Measurements from ENCODE around the gene CCDC83.
"Not testable (repeated sequence)": the region's sequence is repeated elsewhere in the genome, so short reads cannot be mapped to it uniquely, and the experiment has no call there.

CCDC83 gene

DNA sequence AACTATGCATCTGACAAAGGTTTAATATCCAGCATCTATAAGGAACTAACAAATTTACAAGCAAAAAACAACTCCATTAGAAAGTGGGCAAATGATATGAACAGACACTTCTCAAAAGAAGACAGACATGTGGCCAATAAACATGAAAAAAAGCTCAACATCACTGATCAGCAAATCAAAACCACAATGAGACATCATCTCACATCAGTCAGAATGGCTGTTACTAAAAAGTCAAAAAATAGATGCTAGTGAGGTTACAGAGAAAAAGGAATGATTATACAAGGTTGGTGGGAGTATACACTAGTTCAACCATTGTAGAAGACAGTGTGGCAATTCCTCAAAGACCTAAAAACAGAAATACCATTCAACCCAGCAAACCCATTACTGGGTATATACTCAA lies 14.3 kb upstream of the CCDC83 start:
- not testable (repeated sequence) for DNase-seq

GRCh38 chr11:85843929-85844328 lies 11.3 kb upstream of the CCDC83 start:
- no peak for DNase-seq

GRCh38 chr11:85844439-85845123 lies 10.6 kb upstream of the CCDC83 start:
- DNase-seq = no peak

- DNase-seq = no peak
These were observed 10.0 kb upstream of the CCDC83 start for GRCh38 chr11:85845124-85845631.

DNA sequence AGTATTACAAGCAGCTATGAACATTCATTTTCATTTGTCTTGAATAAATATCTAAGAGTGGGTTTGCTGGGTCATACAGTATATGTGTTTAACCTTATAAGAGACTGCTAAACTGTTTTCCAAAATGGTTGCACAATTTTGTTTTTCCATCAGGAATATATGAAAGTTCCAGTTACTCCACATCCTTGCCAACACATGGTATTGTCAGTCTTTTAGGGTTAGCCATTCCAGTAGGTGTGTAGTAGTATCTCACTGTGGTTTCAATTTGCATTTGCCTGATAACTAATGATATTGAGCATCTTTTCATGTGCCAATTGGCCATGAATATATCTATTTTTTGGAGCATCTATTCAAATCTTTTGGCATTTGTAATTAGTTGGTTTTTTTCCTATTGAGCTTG lies 7.7 kb upstream of the CCDC83 start:
- no peak for DNase-seq

DNA sequence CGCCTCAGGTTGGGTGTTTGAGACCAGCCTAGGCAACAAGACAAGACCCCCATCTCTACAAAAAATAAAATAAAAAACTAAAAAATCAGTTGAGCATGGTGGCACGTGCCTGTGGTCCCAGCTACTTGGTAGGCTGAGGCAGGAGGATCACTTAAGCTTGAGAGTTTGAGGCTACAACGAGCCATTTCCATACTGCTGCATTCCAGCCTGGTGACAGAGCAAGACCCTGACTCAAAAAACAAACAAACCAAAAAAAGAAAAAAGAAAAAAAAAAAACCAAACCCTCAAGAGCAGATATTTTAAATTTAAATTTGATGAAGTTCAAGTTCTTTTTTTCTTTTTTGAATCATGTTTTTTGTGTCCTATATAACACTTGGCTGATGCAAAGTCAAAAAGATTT lies 7.2 kb upstream of the CCDC83 start:
- no peak for DNase-seq

DNA sequence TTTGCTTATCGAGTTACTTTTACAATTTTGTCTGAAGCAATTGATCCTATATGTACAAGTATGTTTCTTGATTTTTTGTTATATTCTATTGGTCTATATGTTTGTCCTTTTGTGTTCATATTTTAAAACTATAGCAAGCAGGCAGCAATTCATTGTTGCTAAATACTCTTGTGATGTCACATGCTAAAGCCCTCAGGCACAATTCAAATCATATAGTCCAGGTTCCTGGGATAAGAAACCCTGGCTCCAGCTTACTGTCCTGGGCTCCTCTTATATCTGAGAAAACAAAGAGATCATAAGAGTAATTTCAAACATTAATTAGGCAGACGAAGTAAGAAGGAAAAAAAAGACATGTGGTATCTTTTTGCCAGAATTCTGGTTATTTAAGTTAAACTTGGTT lies 6.6 kb upstream of the CCDC83 start:
- no peak for DNase-seq

DNA sequence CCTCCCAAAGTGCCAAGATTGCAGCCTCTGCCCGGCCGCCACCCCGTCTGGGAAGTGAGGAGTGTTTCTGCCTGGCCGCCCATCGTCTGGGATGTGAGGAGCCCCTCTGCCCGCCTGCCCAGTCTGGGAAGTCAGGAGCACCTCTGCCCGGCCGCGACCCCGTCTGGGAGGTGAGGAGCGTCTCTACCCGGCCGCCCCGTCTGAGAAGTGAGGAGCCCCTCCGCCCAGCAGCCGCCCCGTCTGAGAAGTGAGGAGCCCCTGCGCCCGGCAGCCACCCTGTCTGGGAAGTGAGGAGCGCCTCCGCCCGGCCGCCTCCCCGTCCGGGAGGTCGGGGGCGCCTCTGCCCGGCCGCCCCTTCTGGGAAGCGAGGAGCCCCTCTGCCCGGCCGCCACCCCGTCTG lies 2.4 kb upstream of the CCDC83 start:
- not testable (repeated sequence) for DNase-seq

DNA sequence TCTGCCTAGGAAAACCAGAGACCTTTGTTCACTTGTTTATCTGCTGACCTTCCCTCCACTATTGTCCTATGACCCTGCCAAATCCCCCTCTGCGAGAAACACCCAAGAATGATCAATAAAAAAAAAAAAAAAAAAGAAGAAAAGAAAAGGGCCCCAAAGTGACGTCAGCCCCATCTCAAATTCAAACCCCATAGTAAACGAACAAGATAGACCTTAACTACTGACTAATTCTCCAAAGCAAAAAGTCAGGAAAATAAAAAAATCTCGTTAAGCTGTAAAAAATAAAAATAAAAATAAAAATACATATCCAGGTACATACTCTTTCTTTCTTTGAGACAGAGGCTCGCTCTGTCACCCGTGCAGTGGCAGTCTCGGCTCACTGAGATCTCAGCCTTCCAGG lies 1.6 kb upstream of the CCDC83 start:
- not testable (repeated sequence) for DNase-seq

DNA sequence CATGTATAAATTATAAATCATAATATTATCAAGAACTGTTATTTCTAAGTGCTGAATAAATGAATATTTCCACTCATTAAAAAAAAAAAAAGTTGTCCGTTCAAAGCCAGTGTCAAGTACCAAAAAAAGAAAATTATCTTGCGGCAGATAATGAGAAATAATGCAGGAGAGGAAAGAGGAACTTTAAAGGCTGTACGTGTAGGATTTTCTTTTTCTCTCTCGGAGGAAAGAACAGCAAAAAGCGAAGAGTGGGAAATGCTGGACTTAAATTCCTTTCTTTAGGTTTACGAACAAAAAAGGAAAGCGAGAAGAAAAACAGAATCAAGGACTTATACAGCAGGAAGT lies 999 bp upstream of the CCDC83 start:
- no peak for DNase-seq

- DNase-seq = peak; percentile 87 to 93
These were observed 434 bp upstream of the CCDC83 start for GRCh38 chr11:85854557-85855340.

GRCh38 chr11:85857098-85857497 lies 1.9 kb downstream of the CCDC83 start:
- no peak for DNase-seq

GRCh38 chr11:85859541-85859940 lies 4.4 kb downstream of the CCDC83 start:
- not testable (repeated sequence) for DNase-seq

DNA sequence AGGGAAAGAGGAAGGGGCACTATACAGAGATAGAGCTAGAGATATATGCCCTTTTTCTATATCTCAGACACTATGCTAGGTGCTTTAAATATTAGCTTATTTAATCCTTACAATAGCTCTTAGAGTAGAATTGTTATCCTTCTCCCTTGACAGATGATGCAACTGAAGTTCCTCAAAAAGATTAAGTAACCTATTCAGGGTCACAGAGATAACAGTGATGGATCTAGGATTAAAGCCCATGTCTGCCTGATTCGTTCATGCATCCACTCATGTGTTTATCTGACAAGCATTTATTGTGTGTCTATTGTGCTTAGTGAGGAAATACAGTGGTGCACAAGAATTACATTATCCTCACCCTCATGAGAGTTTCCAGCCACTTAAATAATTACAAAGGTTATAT lies 8.7 kb downstream of the CCDC83 start:
- no peak for DNase-seq

DNA sequence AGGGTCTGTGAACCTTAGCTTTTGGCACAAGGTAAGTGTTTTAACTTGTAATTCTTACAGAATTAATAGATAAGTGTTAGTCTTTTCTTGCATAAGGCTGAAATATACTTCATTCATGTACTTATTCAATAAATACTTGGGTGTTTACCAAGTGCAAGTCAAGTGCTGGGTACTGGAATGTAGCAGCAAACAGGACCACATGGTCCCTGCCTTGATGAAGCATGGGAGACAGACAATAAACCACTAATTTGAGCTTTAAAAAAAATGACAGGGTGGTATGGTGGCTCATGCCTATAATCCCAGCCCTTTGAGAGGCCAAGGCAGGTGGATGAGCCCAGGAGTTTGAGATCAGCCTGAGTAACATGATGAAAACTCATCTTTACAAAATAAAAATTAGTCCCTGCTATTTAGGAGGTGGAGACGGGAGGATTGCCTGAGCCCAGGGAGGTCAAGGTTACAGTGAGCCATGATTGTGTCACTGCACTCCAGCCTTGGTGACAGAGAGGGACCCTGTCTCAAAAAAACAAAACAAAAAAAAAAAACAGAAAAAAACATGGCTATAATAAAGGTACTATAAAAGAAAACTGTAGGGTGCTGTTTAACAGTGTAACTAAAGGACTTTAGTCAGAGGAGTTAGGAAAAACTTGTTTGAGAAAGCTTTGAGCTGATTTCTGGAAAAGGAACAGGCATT lies 11.1 kb downstream of the CCDC83 start:
- DNase-seq = no peak

DNA sequence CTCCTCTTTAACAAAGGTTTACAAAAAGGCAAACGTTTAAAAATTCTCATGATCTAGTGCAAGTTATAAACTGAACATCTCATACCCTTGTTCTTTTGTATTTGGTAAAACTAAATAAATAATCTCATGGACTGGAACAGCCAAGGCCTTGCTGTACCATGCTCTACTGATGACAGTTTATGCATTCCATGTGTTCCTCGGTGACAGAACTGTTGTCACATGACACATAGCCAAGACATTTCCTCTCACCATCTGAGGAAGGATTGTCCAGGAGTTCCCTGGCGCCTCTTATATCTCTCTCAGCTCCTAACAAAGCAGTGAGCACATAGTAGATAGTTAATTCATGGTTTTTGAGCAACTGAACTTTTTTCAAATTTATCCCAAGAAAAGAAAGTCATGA lies 12.6 kb downstream of the CCDC83 start:
- DNase-seq = no peak

DNA sequence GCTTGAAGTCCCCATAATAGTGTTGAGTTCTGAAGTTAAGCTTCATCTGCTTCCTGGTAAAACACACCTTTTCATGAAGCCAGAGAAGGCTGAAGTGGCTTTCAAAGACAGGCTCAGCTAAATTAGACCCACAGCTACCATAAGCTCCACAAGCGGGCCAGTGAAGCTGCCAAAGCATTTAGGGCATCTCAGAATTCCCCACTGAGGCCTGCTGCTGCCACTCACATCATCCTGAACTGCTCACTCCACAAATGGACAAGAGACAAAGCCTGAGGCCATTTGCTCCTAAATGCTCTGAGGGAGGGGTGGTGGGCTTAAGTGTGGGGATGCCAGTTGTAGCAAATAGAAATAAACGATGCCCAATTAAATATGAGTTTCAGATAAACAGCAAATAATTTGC lies 14.6 kb downstream of the CCDC83 start:
- no peak for DNase-seq

DNA sequence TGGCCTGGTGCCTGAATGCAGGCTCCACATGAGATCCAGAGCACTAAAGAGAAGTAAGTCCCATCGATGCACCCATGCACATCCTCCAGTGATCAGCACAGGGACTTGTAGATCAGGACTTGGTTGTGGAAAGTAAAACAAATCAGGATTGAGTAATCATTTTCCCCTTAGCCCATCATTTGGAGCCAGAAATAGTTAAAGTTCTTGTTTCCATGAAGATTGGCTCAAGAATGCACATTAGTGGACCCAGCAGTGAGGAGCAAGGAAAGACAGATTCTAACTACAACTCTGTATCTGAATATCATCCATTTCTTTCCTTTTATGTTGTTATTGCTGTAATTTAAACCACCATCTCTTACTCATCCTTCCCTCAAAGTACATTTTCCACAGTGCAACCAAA lies 19.1 kb downstream of the CCDC83 start:
- DNase-seq = no peak

DNA sequence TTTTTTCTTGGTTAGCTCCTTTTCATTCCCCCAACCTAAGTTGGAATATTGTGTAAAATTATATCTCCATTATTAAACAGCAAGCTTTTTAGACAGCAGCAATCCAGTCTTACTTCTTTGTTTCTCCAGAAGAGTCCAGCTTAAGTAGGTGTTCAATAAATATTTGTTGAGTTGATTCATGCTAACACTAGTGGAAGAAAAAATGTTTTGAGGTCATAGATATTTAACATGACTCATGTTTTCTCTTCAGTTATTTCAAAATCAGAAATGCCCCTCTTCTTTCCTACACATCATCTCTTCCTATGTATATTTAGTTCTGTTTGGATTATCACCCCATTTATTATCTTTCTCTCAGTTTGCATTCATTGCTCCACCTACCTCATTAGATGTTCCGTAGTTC lies 20.3 kb downstream of the CCDC83 start:
- DNase-seq = no peak

- no peak for DNase-seq
These were observed 29.4 kb downstream of the CCDC83 start for GRCh38 chr11:85884581-85885021.

DNA sequence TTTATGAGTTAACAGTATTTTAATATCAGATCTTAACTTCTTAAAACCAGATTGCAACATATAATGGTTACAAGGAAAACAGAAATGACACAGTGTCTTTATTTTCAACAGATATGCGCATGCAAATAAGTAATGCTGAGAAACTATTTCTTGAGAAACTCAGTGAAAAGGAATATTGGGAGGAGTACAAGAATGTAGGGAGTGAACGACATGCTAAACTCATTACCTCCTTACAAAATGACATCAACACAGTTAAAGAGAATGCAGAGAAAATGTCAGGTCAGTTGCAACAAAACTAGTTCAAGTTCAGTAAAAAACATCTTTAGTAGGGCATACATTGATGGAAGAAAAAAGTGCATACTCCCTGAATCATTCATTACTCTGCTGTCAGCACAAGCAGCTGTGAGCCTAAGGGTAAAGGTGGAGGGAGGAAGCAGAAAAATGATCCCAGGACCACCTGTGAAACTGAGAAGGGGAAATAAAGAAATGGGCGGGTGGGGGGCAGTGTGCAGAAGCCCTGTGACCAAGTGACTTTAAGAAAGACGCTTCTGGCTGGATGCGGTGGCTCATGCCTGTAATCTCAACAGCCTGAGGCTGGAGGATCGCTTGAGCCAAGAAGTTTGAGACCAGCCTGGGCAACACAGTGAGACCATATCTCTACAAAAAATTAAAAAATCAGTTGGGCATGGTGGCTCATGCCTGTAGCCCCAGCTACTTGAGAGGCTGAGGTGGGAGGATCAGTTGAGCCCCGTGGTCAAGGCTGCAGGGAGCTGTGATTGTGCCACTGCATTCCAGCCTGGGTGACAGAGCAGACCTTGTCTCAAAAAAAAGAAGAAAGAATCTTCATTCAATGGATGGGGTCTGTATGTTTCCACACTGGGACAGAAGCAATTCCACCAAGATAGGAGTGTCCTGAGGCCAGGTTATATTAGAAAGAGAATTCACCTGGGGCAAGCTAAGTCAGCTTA lies 31.2 kb downstream of the CCDC83 start:
- no peak for DNase-seq

- DNase-seq = no peak
These were observed 33.9 kb downstream of the CCDC83 start for GRCh38 chr11:85889108-85889507.
